ENCODE data around the gene MEGF9.

DNA sequence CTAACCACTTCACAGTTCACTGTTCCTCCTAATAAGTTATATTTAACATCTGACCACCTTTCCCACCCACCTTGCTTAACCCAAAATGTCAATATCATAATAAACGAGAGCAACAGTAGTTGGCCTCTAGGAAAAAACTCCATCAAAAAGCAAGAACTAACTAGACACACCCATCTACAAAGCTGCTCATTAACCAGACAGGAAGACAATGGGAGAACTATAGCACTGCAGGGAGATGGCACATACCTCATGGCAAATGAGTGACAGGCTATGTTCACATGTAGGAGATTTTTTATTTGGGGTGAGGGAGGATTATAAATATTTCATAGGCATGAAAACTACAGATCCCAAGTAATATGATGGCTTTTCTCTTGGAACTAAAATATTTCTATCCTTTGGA lies 110.7 kb downstream of the MEGF9 start:
- TF ChIP-seq, protein P1, sequence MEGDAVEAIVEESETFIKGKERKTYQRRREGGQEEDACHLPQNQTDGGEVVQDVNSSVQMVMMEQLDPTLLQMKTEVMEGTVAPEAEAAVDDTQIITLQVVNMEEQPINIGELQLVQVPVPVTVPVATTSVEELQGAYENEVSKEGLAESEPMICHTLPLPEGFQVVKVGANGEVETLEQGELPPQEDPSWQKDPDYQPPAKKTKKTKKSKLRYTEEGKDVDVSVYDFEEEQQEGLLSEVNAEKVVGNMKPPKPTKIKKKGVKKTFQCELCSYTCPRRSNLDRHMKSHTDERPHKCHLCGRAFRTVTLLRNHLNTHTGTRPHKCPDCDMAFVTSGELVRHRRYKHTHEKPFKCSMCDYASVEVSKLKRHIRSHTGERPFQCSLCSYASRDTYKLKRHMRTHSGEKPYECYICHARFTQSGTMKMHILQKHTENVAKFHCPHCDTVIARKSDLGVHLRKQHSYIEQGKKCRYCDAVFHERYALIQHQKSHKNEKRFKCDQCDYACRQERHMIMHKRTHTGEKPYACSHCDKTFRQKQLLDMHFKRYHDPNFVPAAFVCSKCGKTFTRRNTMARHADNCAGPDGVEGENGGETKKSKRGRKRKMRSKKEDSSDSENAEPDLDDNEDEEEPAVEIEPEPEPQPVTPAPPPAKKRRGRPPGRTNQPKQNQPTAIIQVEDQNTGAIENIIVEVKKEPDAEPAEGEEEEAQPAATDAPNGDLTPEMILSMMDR (IDR thresholded peaks at IDR 0.05; ENCODE audit: poor library complexity) = no peak
- TF ChIP-seq EZH2phosphoT487 (IDR thresholded peaks at IDR 0.05; ENCODE audit: low read depth, severe bottlenecking, unreplicated experiment) = no peak
